ENCODE measurements around the gene MARCHF2. TPM values are rescaled to one million over a fixed set of nuclear protein-coding genes. Genes with fewer than 3 reads are reported as not detected.

MARCHF2 gene
- total RNA-seq, 6 experiments from 2014 or later: 23.5 to 30.2 (median 26.0) TPM

DNA sequence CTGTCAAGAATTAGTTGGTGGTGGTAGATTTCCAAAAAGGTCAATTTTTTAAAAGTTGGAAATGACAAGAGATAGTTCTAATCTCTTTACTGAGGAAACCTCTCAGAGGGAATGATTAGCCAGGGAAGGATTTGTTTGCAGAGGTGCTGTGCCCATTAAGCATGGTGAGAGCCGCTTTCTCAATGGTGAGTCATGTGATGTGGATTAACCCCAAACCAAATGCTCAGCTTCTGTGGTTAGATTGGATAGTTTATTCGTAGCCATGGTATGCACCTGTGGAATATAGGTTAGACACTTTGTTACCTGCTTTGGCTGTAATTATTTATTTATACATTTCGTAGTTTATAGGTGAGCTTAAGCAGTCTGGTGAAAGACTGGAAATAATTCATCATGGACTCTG, 38.8 kb downstream of the MARCHF2 start:
- TF ChIP-seq, protein P1, sequence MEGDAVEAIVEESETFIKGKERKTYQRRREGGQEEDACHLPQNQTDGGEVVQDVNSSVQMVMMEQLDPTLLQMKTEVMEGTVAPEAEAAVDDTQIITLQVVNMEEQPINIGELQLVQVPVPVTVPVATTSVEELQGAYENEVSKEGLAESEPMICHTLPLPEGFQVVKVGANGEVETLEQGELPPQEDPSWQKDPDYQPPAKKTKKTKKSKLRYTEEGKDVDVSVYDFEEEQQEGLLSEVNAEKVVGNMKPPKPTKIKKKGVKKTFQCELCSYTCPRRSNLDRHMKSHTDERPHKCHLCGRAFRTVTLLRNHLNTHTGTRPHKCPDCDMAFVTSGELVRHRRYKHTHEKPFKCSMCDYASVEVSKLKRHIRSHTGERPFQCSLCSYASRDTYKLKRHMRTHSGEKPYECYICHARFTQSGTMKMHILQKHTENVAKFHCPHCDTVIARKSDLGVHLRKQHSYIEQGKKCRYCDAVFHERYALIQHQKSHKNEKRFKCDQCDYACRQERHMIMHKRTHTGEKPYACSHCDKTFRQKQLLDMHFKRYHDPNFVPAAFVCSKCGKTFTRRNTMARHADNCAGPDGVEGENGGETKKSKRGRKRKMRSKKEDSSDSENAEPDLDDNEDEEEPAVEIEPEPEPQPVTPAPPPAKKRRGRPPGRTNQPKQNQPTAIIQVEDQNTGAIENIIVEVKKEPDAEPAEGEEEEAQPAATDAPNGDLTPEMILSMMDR (IDR thresholded peaks at IDR 0.05): no peak
- Mint-ChIP-seq H3K9me3 (no peaks in the 10 kb centered on the region), H3K27me3 (ENCODE audit: insufficient read depth) (no peaks in the 10 kb centered on the region; the same call in 1 of the 2 replicates), H3K4me3 (0 out of 2 replicates have a peak overlapping the region, but pooled peaks have one; percentile 9), H3K27ac (peak overlapping the region; percentile 55), H3K36me3 (ENCODE audit: low read depth) (peaks cover 22% of the 10 kb centered on the region), H3K4me1 (ENCODE audit: low read depth) (peaks cover 75% of the 10 kb centered on the region)
- DNase-seq: peak; percentile 58

DNA sequence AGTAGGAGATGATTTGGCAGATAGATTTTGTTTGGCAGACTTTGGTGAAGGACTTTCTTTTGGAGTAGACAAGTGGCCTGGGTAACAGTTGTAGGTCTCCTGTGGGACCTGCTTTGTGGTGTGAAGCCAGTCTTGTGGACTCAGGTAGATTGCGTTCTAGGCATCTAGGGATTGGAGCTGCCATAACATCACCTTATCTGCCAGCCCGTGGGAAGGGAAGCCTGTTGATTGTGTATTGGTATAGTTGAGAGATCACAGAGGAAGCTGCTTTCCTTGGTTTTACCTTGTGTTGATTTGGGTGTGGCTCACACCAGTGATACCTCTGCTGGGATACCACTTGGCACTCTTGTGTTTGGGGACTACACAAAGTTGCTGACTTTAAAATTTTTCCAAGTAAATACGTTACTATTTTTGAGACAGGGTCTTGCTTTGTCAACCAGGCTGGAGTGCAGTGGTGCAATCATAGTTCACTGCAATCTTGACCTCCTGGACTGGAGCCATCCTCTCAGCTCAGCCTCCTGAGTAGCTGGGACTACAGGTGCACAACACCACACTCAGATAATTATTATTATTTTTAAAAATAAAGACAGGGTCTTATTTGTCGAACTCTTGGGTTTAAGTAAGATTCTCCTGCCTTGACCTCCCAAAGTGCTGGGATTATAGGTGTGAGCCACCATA, 39.5 kb downstream of the MARCHF2 start:
- Mint-ChIP-seq H3K4me3 (no peak overlapping the region), H3K36me3 (ENCODE audit: low read depth) (peaks cover 17% of the 10 kb centered on the region), H3K27me3 (ENCODE audit: insufficient read depth) (no peaks in the 10 kb centered on the region; the same call in 1 of the 2 replicates), H3K27ac (no peak overlapping the region), H3K4me1 (ENCODE audit: low read depth) (peaks cover 75% of the 10 kb centered on the region), H3K9me3 (no peaks in the 10 kb centered on the region)
- TF ChIP-seq, protein P1 (IDR thresholded peaks at IDR 0.05): no peak
- no peak for DNase-seq

- no peak overlapping the region for H3K27ac Mint-ChIP-seq
- peaks cover 79% of the 10 kb centered on the region for H3K4me1 Mint-ChIP-seq (ENCODE audit: low read depth)
- no peaks in the 10 kb centered on the region for H3K9me3 Mint-ChIP-seq
- DNase-seq: no peak
- peaks cover 21% of the 10 kb centered on the region for H3K36me3 Mint-ChIP-seq (ENCODE audit: low read depth)
- TF ChIP-seq, protein P1 (IDR thresholded peaks at IDR 0.05): no peak
- H3K4me3 Mint-ChIP-seq: no peak overlapping the region
- H3K27me3 Mint-ChIP-seq (ENCODE audit: insufficient read depth): no peaks in the 10 kb centered on the region; the same call in 1 of the 2 replicates
Measured at GRCh38 chr19:8453616-8454015, 40.5 kb downstream of the MARCHF2 start.

DNA sequence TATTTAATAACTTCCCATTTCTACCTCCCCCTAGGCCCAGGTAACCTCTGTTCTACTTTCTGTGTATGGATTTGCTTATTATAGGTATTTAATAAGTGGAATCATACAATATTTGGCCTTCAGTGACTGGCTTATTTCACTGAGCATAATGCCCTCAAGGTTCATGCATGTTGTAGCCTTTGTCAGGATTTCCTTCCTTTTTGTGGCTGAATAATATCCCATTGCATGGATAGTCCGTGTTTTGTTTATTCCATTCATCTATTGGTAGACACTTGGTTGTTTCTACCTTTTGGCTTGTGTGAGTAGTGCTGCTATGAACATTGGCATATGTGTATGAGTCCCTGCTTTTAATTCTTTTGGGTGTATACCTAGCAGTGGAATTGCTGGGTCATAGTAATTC, 41.1 kb downstream of the MARCHF2 start:
- Mint-ChIP-seq H3K36me3 (ENCODE audit: low read depth) (peaks cover 21% of the 10 kb centered on the region), H3K27me3 (ENCODE audit: insufficient read depth) (no peaks in the 10 kb centered on the region; the same call in 1 of the 2 replicates), H3K27ac (no peak overlapping the region), H3K4me3 (no peak overlapping the region), H3K9me3 (no peaks in the 10 kb centered on the region), H3K4me1 (ENCODE audit: low read depth) (peaks cover 80% of the 10 kb centered on the region)
- TF ChIP-seq, protein P1 (IDR thresholded peaks at IDR 0.05): no peak
- DNase-seq: no peak

DNA sequence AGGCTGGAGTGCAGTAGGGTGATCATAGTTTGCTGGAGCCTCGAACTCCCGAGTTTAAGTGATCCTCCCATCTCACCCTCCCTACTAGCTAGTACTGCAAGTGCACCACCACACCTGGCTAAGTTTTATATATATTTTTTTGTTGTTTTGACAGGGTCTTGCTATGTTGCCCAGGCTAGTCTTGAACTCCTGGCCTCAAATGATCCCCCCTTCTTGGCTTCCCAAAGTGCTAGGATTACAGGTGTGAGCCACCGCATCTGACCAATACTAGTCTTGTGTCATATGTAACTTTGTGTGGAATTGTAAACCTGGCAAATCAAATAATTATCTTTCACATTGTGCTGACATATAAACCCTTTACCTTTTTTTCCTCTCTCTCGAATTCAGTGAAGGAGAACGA, 41.9 kb downstream of the MARCHF2 start:
- H3K36me3 Mint-ChIP-seq (ENCODE audit: low read depth): peaks cover 21% of the 10 kb centered on the region
- H3K4me3 Mint-ChIP-seq: no peak overlapping the region
- TF ChIP-seq, protein P1 (IDR thresholded peaks at IDR 0.05): no peak
- H3K27ac Mint-ChIP-seq: no peak overlapping the region
- H3K27me3 Mint-ChIP-seq (ENCODE audit: insufficient read depth): no peaks in the 10 kb centered on the region; the same call in 1 of the 2 replicates
- peaks cover 84% of the 10 kb centered on the region for H3K4me1 Mint-ChIP-seq (ENCODE audit: low read depth)
- no peaks in the 10 kb centered on the region for H3K9me3 Mint-ChIP-seq
- DNase-seq: no peak

Data from HFFc6 (cell line).